HepG2 (cell line): ENCODE results near the gene PTPRCAP. TPM values are rescaled to one million over a fixed set of nuclear protein-coding genes. Genes with fewer than 3 reads are reported as not detected.

ENCODE experiments used
- AHR ChIP-seq: IDR thresholded peaks from 2 replicates; pipeline ENCODE4 v1.6.1; 2018; ENCODE audit warnings: missing genetic modification reagents, missing compliant biosample characterization
- CENPX ChIP-seq: sonication (generic); formaldehyde crosslinking; IDR thresholded peaks from 2 replicates; pipeline ENCODE4 v1.9.0; 2021; ENCODE audit warnings: mild to moderate bottlenecking, missing genetic modification reagents, moderate library complexity
- DBP ChIP-seq: sonication (generic); formaldehyde crosslinking; IDR thresholded peaks from 2 replicates; pipeline ENCODE4 v1.4.0; 2020; ENCODE audit warnings: missing genetic modification reagents; ENCODE audit errors: not compliant biosample characterization
- ELK4 ChIP-seq: sonication (generic); formaldehyde crosslinking; IDR thresholded peaks from 2 replicates; pipeline ENCODE4 v1.9.0; 2021; ENCODE audit warnings: missing genetic modification reagents, borderline replicate concordance
- JUND ChIP-seq: sonication (generic); formaldehyde crosslinking; IDR thresholded peaks from 2 replicates; pipeline ENCODE4 v1.8.0; 2022; ENCODE audit warnings: mild to moderate bottlenecking, missing genetic modification reagents
- KDM4B ChIP-seq: sonication (generic); formaldehyde crosslinking; IDR thresholded peaks from 2 replicates; pipeline ENCODE4 v1.4.0; 2020; ENCODE audit warnings: missing genetic modification reagents
- LCORL ChIP-seq, 2 experiments: fragments of 450-650 bp in 1 of 2; sonication (generic) in 1 of 2; formaldehyde crosslinking in 1 of 2; IDR thresholded peaks; 2 replicates each; pipeline versions ENCODE4 v1.5.0 to v1.6.1; 2017 to 2020; ENCODE audit warnings: antibody characterized with exemption in 1 of 2, missing genetic modification reagents in 1 of 2
- MTF2 ChIP-seq: sonication (generic); formaldehyde crosslinking; IDR thresholded peaks from 2 replicates; pipeline ENCODE4 v1.5.0; 2020; ENCODE audit warnings: missing genetic modification reagents, borderline replicate concordance
- NONO ChIP-seq, 2 experiments: fragments of 450-650 bp in 1 of 2; sonication (generic) in 1 of 2; formaldehyde crosslinking in 1 of 2; IDR thresholded peaks in 1 of 2; conservative IDR thresholded peaks in 1 of 2; 2 replicates each; pipeline versions ENCODE4 v1.6.1 to v1.8.0; 2017 to 2022; ENCODE audit warnings: mild to moderate bottlenecking in 1 of 2, missing genetic modification reagents in 1 of 2, moderate library complexity in 1 of 2
- POGZ ChIP-seq: sonication (generic); formaldehyde crosslinking; IDR thresholded peaks from 2 replicates; pipeline ENCODE4 v1.4.0; 2020; ENCODE audit warnings: mild to moderate bottlenecking, missing genetic modification reagents
- RAD51 ChIP-seq: fragments of 450-650 bp; IDR thresholded peaks from 2 replicates; pipeline ENCODE4 v1.6.1; 2016; ENCODE audit warnings: borderline replicate concordance
- SAFB2 ChIP-seq: sonication (generic); formaldehyde crosslinking; IDR thresholded peaks from 2 replicates; pipeline ENCODE4 v1.5.1; 2020; ENCODE audit warnings: missing genetic modification reagents, low read depth, mild to moderate bottlenecking, borderline replicate concordance
- SRY ChIP-seq: sonication (generic); formaldehyde crosslinking; IDR thresholded peaks from 2 replicates; pipeline ENCODE4 v1.8.0; 2022; ENCODE audit warnings: mild to moderate bottlenecking, missing genetic modification reagents
- SSRP1 ChIP-seq: IDR thresholded peaks from 2 replicates; pipeline ENCODE4 v1.6.1; 2016; ENCODE audit warnings: control low read depth
- THYN1 ChIP-seq: sonication (generic); formaldehyde crosslinking; IDR thresholded peaks from 2 replicates; pipeline ENCODE4 v1.8.1; 2023; ENCODE audit warnings: low read depth, mild to moderate bottlenecking, moderate library complexity, missing genetic modification reagents, borderline replicate concordance
- TIGD3 ChIP-seq: sonication (generic); formaldehyde crosslinking; IDR thresholded peaks from 2 replicates; pipeline ENCODE4 v1.5.1; 2020; ENCODE audit warnings: mild to moderate bottlenecking, missing genetic modification reagents, borderline replicate concordance
- ZBTB7B ChIP-seq: sonication (generic); formaldehyde crosslinking; IDR thresholded peaks from 2 replicates; pipeline ENCODE4 v1.4.0; 2020; ENCODE audit warnings: missing genetic modification reagents
- ZNF121 ChIP-seq: sonication (generic); formaldehyde crosslinking; IDR thresholded peaks from 2 replicates; pipeline ENCODE4 v1.5.0; 2020; ENCODE audit warnings: mild to moderate bottlenecking, missing genetic modification reagents
- ZNF230 ChIP-seq: sonication (generic); formaldehyde crosslinking; IDR thresholded peaks from 2 replicates; pipeline ENCODE4 v1.4.0; 2020; ENCODE audit warnings: mild to moderate bottlenecking, missing genetic modification reagents
- ZNF337 ChIP-seq: sonication (generic); formaldehyde crosslinking; IDR thresholded peaks from 2 replicates; pipeline ENCODE4 v1.5.1; 2020; ENCODE audit warnings: missing genetic modification reagents, low read depth, mild to moderate bottlenecking, borderline replicate concordance
- ZNF577 ChIP-seq: sonication (generic); formaldehyde crosslinking; IDR thresholded peaks from 2 replicates; pipeline ENCODE4 v1.4.0; 2020; ENCODE audit warnings: mild to moderate bottlenecking, low read depth, missing genetic modification reagents, borderline replicate concordance
- ZNF589 ChIP-seq: sonication (generic); formaldehyde crosslinking; conservative IDR thresholded peaks from 2 replicates; pipeline ENCODE4 v1.8.0; 2022; ENCODE audit warnings: mild to moderate bottlenecking, moderate library complexity, missing genetic modification reagents
- ZNF639 ChIP-seq: conservative IDR thresholded peaks from 2 replicates; pipeline ENCODE4 v1.6.1; 2018; ENCODE audit warnings: missing genetic modification reagents
- ZNF672 ChIP-seq: sonication (generic); formaldehyde crosslinking; IDR thresholded peaks from 2 replicates; pipeline ENCODE4 v1.8.1; 2022; ENCODE audit warnings: missing genetic modification reagents
- ZNF740 ChIP-seq: sonication (generic); formaldehyde crosslinking; IDR thresholded peaks from 2 replicates; pipeline ENCODE4 v1.4.0; 2020; ENCODE audit warnings: missing genetic modification reagents
- polyA plus RNA-seq, 8 experiments: library from polyadenylated mRNA; depleted of rRNA in 3 of 8; stranded (reverse) in 7 of 8; unstranded in 1 of 8; fragments of >200 nt; fragmentation: Illumina TruSeq in 4 of 8; extraction: Trizol in 4 of 8; gene quantifications; 2 replicates each; pipeline versions ENCODE4 v1.2.1 to v1.2.3, GENCODE V29; 2011 to 2016; ENCODE audit warnings: low read depth in 4 of 8, missing spikeins in 1 of 8, mixed read lengths in 1 of 8; ENCODE audit not compliant: insufficient read depth in 1 of 8
- total RNA-seq, 5 experiments: library from RNA; depleted of rRNA; stranded (reverse); fragments of >200 nt; fragmentation: Illumina TruSeq; extraction: Trizol; gene quantifications; 2 replicates each; pipeline ENCODE4 v1.2.3, GENCODE V29; 2016; ENCODE audit warnings: low read depth in 1 of 5

Gene PTPRCAP
- total and polyA plus RNA-seq, 2 of the 13 experiments (the other 11 are each of a cell fraction or from before 2014, with no cell fraction given) = 0.60 to 0.70 TPM

- TF ChIP-seq SRY (CRISPR knock-in tag) = peak; percentile 69; the same call in 1 of the 2 replicates
- TF ChIP-seq ZNF639 (CRISPR knock-in tag) = no peak
- no peak for TF ChIP-seq TIGD3 (CRISPR knock-in tag)
- no peak for TF ChIP-seq LCORL (IDR thresholded peaks at IDR 0.05)
- peak; percentile 60 for TF ChIP-seq LCORL (CRISPR knock-in tag; IDR thresholded peaks at IDR 0.05)
- no peak for TF ChIP-seq SSRP1 (CRISPR knock-in tag)
- no peak for TF ChIP-seq ZNF740 (CRISPR knock-in tag)
- TF ChIP-seq THYN1 = no peak
- no peak for TF ChIP-seq RAD51
- peak; percentile 63; the same call in 1 of the 2 replicates for TF ChIP-seq AHR
- peak; percentile 73; the same call in 1 of the 2 replicates for TF ChIP-seq SAFB2
- TF ChIP-seq ZNF121 = peak; percentile 76
- TF ChIP-seq ZNF672 (CRISPR knock-in tag) = no peak
- TF ChIP-seq KDM4B (CRISPR knock-in tag) = no peak
- TF ChIP-seq JUND (CRISPR knock-in tag) = peak; percentile 58; the same call in 1 of the 2 replicates
- no peak for TF ChIP-seq MTF2
- TF ChIP-seq POGZ = peak; percentile 19; the same call in 1 of the 2 replicates
- no peak for TF ChIP-seq NONO (IDR thresholded peaks at IDR 0.05)
- TF ChIP-seq NONO (CRISPR knock-in tag; conservative IDR thresholded peaks at IDR 0.05) = peak; percentile 92
- TF ChIP-seq ELK4 (CRISPR knock-in tag) = no peak
- no peak; the same call in 1 of the 2 replicates for TF ChIP-seq ZNF230 (CRISPR knock-in tag)
- TF ChIP-seq ZBTB7B = peak; percentile 76
- no peak for TF ChIP-seq ZNF589 (CRISPR knock-in tag)
- TF ChIP-seq ZNF337 (CRISPR knock-in tag) = no peak
- no peak for TF ChIP-seq DBP
- no peak for TF ChIP-seq ZNF577 (CRISPR knock-in tag)
- TF ChIP-seq CENPX (CRISPR knock-in tag) = no peak
Measured at GRCh38 chr11:67468759-67469507, 31.5 kb upstream of the PTPRCAP start, which contains the start of gene TMEM134 (continued).
